Fibroblast of lung (primary cell): ENCODE measurements around the gene EDRF1.

Experiments used
- EZH2 ChIP-seq: IDR thresholded peaks from 2 replicates; pipeline ENCODE4 v1.5.1; 2012; ENCODE audit warnings: low read length, control low read depth, mild to moderate bottlenecking; ENCODE audit errors: missing control alignments
- TF ChIP-seq, protein P1 (sequence below), 2 donors: IDR thresholded peaks in 1 of 2; conservative IDR thresholded peaks in 1 of 2; 1 replicate in 1 of 2; 2 replicates in 1 of 2; pipeline ENCODE4 v1.5.1; 2011 to 2012; ENCODE audit warnings: low read length in 2 of 2, control low read depth in 1 of 2, inconsistent platforms in 1 of 2, low read depth in 1 of 2, mild to moderate bottlenecking in 1 of 2

DNA sequence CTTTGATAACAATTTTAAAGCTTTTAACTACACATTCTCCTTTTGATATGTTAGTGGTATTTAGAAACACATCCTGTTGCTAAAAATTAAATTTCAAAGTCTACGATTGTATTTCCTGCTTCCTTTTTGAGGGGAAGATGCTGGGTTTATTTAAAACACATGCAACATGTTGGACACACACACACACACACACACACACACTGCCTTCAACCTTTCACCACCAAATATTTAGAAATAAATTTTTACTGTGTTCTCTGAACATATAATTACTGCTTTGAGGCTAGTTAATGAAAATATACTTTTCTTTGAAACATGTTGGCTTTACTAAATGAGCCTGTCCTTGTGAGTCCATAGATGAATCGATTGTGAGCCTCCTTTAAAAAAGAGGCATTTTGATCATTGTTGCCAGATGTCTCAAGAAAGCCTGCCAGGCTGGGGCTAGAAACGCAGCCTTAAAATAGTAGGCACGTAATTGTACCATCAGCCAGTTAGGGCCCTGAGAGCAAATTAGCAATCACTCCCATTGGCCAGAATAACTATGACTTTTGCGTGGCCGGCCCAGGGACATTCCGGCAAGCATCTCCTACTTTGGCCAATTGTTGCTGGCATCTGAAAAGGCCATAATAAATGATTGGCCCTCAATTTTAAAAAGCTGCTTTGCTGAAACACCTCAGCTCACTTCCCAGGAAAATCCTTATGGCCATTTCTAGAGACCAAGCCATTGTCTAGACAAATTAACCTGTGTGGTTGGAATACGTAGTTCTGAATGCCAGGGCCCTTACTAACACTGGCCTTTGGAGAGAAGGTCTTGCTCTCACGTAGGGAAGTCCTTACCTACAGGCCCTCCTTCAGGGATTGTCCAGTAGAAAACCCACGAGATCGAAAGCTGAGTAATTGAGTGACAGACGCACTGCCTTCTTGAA lies 26.6 kb upstream of the EDRF1 start:
- TF ChIP-seq, protein P1, sequence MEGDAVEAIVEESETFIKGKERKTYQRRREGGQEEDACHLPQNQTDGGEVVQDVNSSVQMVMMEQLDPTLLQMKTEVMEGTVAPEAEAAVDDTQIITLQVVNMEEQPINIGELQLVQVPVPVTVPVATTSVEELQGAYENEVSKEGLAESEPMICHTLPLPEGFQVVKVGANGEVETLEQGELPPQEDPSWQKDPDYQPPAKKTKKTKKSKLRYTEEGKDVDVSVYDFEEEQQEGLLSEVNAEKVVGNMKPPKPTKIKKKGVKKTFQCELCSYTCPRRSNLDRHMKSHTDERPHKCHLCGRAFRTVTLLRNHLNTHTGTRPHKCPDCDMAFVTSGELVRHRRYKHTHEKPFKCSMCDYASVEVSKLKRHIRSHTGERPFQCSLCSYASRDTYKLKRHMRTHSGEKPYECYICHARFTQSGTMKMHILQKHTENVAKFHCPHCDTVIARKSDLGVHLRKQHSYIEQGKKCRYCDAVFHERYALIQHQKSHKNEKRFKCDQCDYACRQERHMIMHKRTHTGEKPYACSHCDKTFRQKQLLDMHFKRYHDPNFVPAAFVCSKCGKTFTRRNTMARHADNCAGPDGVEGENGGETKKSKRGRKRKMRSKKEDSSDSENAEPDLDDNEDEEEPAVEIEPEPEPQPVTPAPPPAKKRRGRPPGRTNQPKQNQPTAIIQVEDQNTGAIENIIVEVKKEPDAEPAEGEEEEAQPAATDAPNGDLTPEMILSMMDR (conservative IDR thresholded peaks at IDR 0.05 in 1 of 2, IDR thresholded peaks at IDR 0.05 in 1 of 2; ENCODE audit: low read depth in 1 of 2, low read length in 2 of 2): no peak
- TF ChIP-seq EZH2: no peak
